AG09319 (cell line): Measurements from ENCODE around the gene VPS52.

Experiments
- DNase-seq: peaks from one replicate; pipeline ENCODE4 v3.0.0-alpha.2; 2010; ENCODE audit warnings: low read depth; ENCODE audit errors: extremely low read depth
- CTCF ChIP-seq: IDR thresholded peaks from 2 replicates; pipeline ENCODE4 v1.5.1; 2011; ENCODE audit warnings: low read depth, mild to moderate bottlenecking, inconsistent platforms, low read length, moderate library complexity

VPS52 gene

GRCh38 chr6:33205191-33206026 is 66.3 kb downstream of the VPS52 start:
- no peak for DNase-seq

DNA sequence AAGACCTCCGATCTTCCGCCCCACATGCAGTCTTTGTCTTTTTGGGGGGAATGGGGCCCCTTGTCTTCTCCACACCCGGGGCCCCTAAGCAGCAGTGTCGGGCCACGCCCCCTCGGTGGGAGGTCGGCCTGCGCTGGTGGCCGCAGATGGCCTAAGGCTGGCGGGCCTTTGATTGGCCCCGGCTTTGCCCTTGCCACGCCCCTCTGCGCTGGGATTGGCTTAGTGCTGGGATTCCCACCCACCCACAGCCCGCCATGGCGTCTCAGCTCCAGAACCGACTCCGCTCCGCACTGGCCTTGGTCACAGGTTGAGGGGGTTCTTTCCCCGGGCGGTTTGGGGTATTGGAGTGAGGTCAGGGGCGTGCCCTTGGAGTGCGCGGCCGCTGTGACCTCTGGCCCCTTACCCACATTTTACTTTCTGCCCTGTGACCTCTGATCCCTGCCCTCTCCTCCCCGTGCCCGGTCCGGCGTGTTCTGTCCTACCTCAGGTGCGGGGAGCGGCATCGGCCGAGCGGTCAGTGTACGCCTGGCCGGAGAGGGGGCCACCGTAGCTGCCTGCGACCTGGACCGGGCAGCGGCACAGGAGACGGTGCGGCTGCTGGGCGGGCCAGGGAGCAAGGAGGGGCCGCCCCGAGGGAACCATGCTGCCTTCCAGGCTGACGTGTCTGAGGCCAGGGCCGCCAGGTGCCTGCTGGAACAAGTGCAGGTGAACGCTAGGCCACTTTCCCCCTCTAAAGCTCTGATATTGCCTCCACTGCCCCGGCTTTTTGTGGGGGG is 67.1 kb downstream of the VPS52 start, which contains the start of gene HSD17B8:
HSD17B8 (plus strand) TSS at position 241 of the 776 bp plus-strand sequence; CDS start at position 255, 14 bp downstream.
- TF ChIP-seq CTCF: no peak
- DNase-seq: peak; percentile 63

More at GRCh38 chr6:33205191-33206026, 66.3 kb downstream of the VPS52 start:
- TF ChIP-seq CTCF: peak; percentile 2

DNA sequence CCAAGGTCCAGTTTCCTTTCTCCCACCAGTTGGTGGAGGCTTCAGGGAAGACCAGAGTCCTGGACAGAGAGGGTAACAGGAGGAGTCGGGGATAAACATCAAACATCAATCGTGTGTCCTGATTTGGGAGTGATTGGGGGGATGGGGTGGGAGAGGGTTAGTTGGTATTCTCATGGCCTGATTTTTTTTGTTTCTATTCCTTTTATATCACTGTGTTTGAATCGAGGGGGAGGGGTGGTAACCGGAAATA is 67.6 kb downstream of the VPS52 start:
- TF ChIP-seq CTCF: no peak
- DNase-seq: no peak

DNA sequence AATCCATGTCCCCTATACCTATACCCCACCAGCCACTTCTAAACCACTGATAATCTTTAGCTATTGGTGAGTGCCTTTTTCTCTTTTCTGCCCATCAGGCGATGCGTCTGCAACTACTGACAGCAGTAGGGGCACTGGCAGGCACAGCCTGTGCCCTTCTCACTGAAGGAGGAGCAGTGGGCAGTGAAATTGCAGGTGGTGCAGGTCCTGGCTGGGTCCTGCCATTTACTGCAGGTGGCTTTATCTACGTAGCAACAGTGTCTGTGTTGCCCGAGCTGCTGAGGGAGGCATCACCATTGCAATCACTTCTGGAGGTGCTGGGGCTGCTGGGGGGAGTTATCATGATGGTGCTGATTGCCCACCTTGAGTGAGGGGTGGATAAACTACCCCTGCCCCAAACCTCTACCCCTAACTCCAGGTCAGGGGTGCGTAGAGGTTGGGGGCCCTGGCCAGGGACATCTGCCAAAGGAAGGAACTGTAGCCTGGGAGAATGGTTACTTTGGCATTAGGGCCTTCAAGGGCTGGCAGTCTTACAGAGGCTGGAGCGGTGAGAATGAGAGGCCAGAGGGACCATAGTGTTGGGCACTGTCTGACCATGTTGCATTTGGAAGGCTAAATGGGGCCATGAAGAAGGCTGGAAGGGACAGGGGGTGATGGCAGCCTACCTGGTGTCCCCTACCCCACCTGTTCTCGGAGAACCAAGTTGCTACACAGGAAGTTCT is 68.1 kb downstream of the VPS52 start:
- TF ChIP-seq CTCF: no peak
- no peak for DNase-seq

GRCh38 chr6:33202799-33203198 is 68.9 kb downstream of the VPS52 start:
- no peak for TF ChIP-seq CTCF
- DNase-seq: no peak

DNA sequence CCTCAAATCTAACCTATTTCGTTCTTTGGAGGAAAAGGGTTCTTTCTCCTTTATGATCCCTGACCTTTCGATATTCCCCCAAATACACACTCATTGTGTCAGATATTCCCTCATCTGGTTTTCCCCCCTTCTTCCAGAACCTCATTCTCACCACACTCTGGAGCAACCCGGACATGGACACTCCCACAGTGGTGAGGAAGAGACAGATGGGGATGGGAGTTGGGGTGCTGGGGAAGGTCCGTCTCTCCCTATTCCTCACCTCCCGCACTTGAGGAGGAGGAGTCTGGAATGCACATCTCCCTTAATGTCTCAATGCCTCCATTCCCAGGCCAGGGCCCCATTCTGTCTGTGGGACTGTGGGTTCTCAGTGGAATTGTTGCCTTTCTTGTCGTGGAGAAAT is 69.7 kb downstream of the VPS52 start:
- TF ChIP-seq CTCF: no peak
- no peak for DNase-seq

DNA sequence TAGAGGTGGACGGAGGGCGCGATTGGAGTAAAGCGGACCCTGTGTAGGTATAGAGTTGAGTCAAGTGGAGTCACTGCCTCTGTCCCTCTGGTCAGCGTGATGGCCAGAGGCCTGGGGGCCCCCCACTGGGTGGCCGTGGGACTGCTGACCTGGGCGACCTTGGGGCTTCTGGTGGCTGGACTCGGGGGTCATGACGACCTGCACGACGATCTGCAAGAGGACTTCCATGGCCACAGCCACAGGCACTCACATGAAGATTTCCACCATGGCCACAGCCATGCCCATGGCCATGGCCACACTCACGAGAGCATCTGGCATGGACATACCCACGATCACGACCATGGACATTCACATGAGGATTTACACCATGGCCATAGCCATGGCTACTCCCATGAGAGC is 70.5 kb downstream of the VPS52 start:
- TF ChIP-seq CTCF: no peak; the same call in none of the 2 replicates
- DNase-seq: no peak
